Stimulated activated CD8-positive, alpha-beta memory T cell treated with anti-CD3 and anti-CD28 coated beads, Interleukin-7, amount 100 ng/mL, for 1 hour (primary cell): Measurements from ENCODE around the gene PARVB.

Experiments used
- DNase-seq, 2 donors: peaks; one replicate each; pipeline ENCODE4 v3.0.0-alpha.2; 2020; ENCODE audit warnings: low read depth in 2 of 2

The PARVB gene, protein sequence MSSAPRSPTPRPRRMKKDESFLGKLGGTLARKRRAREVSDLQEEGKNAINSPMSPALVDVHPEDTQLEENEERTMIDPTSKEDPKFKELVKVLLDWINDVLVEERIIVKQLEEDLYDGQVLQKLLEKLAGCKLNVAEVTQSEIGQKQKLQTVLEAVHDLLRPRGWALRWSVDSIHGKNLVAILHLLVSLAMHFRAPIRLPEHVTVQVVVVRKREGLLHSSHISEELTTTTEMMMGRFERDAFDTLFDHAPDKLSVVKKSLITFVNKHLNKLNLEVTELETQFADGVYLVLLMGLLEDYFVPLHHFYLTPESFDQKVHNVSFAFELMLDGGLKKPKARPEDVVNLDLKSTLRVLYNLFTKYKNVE

DNA sequence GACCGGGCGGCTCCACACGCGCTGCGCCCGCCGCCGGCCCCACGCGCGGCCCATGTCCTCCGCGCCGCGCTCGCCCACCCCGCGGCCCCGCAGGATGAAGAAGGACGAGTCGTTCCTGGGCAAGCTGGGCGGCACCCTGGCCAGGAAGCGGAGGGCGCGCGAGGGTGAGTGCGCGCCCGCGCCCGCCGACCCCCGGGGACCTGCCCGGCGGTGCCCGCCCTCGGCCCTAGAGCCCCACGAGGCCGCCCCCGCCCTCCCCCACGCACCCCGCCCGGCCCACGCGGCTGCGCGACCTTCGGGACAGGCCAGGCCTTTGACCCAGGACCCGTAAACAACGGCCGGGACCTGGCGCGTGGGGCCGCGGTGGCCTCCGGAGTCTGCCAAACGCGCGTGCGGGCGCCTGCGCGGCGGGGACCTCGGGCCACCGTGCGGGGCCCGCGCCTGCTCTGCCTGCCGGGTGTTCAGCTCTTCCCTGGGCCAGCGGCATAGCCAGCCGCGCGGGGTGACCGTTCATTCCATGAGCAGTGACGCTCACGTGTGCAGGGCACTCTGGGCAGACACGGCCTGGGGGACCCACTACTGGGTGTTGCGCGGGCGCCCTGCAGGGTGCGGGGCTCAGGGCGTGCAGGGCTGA lies at the start of gene PARVB:
TSS of gene PARVB (plus strand) at position 15 of the 634 bp plus-strand sequence. CDS start at position 53, 38 bp downstream.
- DNase-seq = no peak

DNA sequence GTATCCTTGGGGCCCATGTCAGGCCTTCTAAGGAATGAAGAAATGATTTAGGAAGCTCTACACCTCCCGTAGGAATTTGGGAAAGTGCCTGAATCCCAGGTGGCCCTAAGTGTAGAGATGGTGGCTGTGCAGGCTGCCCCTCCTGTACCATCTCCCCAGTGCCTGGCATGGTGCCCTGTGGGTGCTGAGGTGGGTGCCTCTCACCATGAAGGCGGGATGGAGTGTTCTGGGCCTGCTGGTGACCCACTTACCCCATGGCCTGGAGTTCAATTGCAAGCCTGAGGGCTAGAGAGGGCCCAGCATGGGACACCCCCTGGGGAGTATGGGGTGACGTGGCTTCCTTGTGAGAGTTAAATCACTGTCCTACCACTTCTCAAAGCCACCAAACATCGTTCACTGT lies 49.1 kb upstream of the PARVB start:
- no peak for DNase-seq

DNA sequence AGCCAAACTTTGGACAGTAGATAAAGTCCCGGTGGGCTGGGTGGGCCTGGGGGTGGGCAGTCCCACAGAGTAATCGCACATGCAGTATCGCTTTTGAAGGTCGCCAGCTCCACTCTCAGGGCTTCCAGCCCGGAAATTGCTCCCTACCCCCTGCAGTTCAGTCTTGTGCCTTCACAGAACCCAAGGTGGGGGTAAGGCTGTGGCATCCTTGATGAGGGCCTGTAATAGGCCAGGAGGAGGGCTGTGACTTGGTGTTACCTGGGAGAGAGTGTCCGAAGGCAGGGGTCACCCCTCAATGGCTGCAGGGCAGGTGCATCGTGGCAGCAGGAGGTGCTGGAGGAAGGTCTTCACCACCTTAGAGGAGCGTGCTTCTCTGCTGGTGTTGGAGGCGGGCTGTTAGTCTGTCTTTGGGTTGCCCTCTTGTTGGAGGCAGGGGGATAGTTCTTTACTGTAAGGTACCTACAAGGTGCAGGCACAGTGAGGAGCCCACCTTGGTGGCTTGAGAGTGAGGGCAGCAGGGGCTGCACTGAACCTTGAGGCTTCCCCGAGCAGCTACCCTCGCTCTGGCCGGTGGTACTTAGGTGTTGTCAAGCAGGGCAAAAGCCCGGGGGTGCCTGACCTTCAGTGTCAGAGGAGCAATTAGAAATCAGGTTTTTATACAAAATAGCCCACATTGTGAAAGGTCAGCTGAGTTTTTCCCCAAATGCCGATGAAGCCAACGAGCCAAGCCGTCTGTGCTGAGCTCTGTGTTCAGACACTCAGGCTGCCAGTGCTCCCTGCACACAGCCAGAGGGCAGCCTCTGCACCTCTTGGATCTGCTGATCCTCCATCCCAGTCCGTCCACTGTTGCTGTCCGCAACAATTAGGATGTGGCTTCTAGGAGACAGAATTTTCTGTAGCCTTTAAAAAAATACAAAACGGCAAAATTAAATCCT lies 47.0 kb upstream of the PARVB start:
- DNase-seq = no peak

DNA sequence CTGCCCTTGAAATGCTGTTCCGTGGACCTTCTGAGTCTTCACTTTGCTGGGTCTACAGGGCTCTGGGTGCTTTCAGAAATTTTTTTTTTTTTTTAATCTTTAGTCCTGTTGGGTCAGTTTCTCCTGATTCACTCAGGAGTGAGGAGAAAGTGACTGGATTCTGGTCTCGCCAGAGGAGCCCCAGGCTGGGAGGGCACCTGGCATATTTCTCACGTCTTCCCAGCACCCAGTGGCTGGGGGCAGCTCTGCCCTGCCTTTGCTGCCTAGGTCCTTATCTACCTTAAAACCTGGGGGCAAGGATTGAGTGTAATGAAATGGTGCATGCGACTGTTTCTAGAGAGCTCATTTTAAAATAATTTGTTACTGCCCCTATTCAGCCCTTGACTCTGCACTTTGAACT lies 45.5 kb upstream of the PARVB start:
- DNase-seq = no peak

DNA sequence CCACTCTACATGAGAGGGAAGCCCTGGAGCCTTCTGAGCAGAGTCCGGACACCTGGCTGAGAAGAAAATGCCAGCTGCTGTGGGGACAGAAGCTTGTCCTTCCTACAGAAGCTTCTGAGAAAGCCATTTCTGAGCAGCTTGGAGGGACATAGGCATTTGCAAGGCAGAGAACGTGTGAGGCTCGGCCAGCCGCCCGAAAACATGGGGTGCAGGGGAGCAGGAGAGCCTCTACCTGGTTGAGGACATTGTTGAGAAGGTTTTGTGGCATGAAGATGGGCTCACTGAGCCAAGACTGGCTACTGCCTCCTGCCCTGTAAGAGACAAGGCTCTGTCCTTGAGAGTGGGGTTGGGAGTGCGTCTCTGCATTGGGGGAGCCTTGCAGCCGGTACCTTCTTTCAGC lies 43.5 kb upstream of the PARVB start:
- DNase-seq = no peak

DNA sequence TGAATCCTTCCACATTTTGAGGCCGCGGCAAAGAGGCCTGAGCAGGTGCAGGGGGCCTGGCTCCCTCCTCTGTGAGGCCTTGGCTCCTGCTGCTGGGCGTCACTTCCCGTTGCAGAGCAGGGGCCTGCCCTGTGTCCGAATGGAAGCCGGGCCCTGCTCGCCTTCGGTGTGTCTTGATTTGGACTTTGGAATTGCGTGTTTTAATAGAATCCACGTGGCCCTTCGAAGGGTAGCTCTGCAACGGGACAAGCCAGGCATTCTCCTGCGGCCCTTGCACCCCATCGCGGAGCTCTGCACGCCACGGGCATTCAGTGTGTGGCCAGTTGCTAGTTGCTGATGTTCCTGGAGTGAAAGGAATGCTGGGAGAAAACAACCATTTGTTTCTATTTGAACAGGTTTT lies 43.1 kb upstream of the PARVB start:
- no peak for DNase-seq

DNA sequence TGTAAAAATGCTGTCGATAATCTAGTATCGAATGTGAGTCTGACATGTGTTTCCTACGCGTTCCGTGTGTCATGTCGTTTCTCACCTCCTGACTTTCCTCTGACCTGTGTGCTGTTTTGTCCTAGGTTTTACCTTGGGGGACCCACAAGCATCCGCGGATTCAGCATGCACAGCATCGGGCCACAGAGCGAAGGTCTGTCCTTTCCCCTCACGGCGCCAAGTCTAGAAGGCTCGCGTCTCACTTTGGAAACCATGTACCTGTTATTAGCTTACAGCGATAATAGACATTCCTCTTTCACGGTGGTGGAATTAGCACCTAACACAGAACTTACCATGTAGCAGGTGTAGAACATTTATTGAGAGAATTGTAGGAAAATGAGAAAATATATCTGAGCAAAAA lies 40.3 kb upstream of the PARVB start:
- no peak for DNase-seq

DNA sequence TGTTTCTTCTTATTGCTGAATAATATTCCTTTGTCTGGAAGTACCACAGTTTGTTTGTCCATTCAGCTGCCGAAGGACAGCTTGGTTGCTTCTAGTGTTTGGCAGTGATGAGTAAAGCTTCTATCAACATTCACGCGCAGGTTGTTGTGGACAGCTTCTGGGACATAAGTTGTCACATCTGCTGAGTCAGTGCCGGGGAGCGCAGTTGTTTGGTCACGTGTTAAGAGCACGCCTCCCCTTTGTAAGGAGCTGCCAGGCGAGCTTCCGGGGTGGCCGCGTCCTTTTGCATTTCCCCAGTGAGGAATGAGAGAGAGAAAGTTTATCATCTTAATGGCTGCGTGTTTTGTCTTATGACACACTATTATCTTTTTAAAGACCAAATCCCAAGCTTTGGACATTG lies 38.6 kb upstream of the PARVB start:
- no peak for DNase-seq

DNA sequence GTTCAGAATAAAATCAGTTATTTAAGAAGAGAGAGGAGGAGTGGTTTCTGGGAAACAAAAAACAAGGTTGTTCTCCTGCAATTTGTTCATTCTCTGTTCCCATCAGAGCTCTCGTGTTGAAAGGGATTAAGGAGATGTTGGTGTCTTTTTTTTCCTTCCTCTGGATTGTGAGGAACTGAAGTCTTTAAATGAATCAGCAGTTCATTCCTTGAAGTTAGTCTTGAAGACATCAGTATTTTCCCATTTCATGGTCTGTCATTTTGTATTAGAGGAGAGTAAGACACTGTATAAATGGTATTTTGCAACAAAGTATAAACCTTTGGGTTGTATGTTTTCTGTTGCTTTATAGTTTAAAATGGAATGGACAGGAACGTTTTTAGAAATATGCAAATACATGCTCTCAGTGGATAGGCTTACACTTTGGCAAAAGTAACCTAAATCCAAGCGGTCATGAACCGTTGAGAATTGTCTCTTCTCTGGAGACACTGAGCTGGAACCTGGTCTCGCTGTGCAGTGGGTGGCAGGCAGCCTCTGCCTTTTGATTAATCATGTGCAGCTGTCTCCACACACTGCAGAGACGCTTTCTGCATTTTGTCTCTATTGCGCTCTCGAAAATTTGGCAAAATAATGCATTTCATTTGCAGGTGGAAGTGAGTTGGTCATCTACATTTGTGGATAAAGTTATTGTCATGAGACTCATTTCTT lies 35.8 kb upstream of the PARVB start:
- DNase-seq = no peak

DNA sequence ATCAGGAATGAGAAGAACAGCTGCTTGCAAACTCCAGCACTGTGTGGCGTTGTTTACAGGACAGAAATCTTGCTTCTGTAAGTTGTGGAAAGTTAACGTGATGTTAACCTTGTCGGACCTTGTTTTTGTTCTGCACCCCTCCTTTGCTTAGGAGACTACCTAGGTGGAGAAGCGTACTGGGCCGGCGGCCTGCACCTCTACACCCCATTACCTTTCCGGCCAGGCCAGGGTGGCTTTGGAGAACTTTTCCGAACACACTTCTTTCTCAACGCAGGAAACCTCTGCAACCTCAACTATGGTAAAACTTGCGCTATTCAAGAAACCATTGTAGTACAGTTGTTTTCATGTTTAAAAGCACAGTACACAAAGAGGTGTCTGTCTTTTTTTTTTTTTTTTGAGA lies 35.1 kb upstream of the PARVB start:
- DNase-seq = no peak

DNA sequence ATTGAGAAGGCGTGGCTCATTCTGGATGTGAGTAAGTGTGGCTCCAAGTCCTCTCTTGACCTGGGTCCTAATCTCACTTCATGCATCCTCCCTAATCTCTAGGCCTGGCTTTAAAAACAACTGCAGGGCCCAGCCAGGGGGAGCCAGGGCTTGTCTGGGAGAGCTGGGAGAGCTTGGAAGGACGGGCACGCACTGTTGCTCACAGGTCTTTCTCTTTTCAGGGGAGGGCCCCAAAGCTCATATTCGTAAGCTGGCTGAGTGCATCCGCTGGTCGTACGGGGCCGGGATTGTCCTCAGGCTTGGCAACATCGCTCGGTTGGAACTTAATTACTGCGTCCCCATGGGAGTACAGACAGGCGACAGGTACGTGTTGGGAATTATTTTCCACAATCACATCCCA lies 34.1 kb upstream of the PARVB start:
- no peak for DNase-seq

DNA sequence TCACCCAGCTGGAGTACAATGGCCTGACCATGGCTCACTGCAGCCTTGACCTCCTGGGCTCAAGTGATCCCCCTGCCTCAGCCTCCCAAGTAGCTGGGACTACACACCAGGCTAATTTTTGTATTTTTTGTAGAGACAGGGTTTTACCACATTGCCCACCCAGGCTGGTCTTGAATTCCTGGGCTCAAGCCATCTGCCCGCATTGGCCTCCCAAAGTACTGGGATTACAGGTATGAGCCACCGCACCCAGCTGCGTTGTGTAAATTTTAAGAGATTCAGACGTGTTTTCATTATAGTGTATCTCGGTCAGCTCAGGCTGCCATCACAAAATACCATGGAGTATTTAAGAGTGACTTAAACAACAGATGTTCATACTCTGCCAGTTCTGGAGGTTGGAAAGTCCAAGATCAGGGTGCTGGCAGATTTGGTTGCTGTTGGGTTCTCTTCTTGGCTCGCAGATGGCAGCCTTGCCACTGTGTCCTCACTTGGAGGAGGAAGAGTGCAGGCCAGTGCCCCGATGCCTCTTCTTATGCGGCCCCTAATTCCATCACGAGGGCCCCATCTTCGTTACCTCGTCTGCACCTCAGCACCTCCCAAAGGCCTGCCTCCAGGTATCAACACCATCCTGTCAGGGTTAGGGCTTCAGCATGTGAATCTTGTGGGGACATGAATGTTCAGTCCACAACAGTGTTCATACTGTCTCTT lies 32.6 kb upstream of the PARVB start:
- DNase-seq = no peak

DNA sequence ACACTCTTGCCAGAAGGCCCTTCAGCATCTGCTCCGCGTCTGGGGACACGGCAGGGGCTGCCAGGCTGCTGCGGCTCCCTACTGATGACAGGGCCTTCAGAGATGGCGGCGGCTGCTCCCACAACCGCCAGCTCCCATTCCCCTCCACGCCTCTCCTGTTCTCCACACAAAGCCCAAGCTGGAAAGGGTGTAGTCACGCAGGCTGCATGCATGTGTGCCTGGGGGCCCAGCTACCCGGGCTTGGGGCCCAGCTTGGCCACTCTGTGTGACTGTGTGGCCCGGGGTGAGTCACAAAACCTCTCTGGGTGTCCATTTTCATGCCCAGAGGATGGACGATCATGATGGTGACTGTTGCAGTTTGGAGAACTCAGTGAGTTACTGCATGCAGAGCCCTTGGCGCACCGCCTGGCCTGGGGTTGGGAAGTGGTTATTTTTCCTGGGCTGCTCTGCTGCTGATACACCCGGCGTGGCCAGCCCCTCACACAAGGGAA lies 31.7 kb upstream of the PARVB start:
- no peak for DNase-seq

DNA sequence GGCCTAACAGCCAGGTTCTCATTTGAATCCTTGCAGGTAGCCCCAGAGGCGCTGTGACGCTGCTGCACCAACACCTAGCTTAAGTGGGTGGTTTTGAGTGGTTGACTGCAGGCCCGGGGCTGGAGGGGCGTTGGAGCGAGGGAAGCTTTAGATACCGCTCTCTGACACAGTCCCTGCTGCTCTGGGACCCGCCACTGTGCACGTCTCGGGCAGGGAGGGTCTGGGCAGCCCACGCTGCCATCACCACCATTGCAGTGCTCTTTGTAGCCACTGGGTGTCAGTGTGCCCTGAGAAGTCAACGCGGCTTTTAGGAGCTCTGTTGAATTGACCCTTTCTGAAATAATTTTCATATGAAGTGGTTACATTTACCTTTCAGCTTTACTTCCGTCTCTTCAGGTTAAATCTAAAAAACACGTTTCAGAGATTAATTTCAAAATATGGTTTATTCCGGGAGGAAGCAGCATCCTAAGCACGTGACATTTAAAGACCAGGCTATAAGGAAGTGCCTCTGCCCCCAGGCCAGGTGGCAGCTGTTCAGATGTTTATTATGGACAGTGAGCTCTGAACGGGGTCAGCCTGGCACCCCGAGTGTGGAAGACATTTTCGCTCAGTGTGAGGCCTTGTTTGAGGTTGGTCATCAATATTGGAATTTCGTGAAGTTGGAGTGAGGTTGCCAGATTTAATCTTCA lies 30.9 kb upstream of the PARVB start:
- DNase-seq = peak in 1 of 2 donors; percentile 29

DNA sequence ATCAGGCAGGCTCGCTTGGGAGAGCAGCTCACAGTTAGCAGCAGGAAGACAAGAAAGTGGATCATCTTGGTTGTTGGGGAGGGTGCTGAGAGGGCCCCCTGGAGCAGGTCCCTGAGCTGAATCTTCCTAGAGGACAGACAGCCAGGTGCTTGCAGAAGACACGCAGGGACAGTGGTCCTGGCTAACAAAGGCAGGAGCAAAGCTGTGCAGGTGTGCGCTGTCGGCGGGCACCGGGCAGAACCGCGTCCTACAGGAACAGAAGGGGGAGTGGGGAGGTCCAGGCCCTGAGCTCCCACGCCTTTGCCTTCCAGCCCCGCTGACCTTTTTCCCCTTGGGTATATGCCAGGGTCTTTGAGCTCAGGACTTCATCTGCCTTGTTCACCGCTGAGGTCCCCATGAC lies 30.1 kb upstream of the PARVB start:
- DNase-seq = no peak

DNA sequence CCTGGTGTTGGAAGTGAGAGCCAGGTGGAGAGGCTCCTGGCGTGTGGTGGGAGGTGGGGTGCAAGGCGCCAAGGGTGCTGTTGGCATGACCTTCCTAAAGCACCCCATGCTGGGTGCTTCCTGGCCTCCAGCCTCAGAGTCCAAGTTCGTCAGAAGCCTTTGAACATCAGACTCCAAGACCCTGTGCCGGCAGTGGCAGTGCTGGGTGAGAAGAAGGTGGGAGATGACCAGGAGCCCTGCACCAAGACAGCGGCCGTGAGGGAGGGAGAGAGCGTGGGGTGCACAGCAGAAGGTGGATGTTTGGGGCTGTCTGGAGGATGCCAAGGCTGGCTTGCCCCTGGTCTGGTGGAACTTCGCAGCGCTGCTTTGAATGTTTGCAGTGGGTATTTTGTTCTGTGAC lies 29.7 kb upstream of the PARVB start:
- no peak for DNase-seq

DNA sequence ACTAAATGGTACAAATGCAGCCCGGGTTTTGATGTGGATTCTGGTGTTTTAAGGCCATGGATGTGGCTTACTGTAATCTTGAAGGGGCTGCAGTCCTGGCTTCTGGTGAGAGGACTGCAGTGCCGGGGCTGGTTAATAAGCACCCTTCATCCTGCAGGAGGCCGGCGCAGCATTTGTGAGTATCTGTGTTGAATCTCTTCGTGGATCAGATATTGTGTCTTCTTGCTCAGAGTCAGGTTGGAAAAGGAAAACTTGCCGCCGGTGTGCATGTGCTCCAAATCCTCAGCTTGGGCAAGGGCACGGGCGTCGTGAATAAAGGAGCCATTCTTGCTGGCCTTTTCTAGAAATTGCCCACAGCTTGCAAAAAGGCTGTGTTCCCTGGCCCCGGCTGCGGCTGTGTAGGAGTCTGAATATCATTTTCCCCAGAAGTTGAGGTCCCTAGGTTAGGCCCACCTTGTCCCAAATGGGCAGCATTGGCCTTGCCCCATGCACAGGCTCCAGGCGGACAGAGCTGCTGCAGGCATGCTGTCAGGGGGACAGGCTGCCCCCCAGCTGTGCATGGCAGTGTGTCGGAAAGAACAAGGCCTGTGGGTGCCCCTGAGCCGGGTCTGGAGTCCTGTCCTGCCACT lies 28.9 kb upstream of the PARVB start:
- no peak for DNase-seq

DNA sequence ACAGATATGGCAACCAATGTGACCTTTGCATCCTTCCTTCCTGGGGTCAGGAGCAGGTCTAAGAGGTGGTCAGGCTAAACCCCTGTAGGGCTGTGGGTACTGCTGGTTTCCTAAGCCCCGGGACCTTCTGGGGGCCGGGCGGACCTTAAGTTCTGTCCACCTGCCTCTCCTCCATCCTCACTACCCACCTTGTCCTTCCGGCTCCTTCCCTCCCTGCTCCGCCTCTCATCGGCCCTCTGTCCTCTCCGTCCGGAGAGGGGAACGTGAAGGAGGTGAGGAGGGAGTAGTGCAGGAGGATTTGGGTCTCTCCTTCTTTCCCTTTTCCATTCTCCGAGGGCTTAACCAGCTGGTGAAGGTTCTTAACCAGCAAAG lies 28.3 kb upstream of the PARVB start:
- no peak for DNase-seq

DNA sequence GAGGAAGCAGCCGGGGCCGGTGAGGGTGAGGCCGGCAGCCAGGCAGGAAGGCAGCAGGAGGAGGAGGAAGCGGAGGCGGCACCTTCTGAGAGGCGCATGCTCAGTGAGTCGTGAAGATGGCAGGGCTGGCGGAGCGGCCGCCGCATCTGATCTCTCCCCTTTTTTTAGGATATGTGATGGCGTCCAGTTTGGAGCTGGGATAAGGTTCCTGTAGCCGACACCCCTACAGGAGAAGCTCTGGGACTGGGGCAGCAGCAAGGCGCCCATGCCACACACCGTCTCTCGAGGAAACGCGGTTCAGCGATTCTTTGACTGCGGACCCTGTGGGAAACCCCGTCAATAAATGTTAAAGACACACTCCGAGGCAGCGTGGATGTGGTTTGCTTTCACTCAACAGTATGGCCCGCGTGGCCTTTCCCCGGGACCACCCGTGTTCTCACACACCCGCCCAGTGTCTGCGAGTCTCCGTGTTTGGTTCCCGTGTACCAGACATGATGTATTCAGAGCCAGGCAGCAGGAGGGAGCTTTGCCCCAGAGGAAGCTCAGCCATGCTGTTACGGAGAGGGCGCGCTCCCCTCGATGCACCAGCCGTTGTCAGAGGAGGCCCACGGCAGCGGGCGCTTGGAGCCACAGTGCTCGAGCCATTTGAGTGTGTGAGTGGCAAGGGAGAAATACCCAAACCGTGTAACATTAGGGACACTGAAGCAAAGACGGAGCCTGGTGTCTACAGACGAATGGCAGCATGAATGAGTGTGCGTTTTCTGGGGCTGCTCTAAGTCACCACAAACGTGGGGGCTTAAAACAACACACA lies 27.7 kb upstream of the PARVB start:
- peak; percentile 36 to 42 for DNase-seq
